ENCODE data around the gene NELFA.

- TF ChIP-seq POLR2AphosphoS5 (IDR thresholded peaks at IDR 0.05; ENCODE audit: low read depth, low read length) (0 out of 2 replicates have a peak, but pooled peaks have one; percentile 48), TAF1 (IDR thresholded peaks at IDR 0.05; ENCODE audit: borderline replicate concordance, insufficient read depth, low read length) (no peak), REST (IDR thresholded peaks at IDR 0.05; ENCODE audit: insufficient read depth in 1 of 2, low read depth in 2 of 2, low read length in 2 of 2) (no peak), SIN3A (IDR thresholded peaks at IDR 0.05; ENCODE audit: borderline replicate concordance, insufficient read depth, low read length) (no peak)
Observed at GRCh38 chr4:2041239-2042130, 32.7 kb upstream of the NELFA start.

Measured in PFSK-1 (cell line).